K562 (cell line): Measurements from ENCODE around the gene UBE2S. TPM values are rescaled to one million over a fixed set of nuclear protein-coding genes. Genes with fewer than 3 reads are reported as not detected.
"Not testable (repeated sequence)": the region's sequence is repeated elsewhere in the genome, so short reads cannot be mapped to it uniquely, and the experiment has no call there.

Experiments used
- ATAC-seq: fragments of 200-7000 bp; cut with Tn5 transposase; 3 replicates; pipeline ENCODE4 v1.9.1; 2020; ENCODE audit warnings: moderate library complexity
- BruUV-seq: library from RNA; stranded (reverse); fragments of 400-500 nt; replicated peaks from 2 replicates; lab custom pipeline; 2021; lab: Mats Ljungman, UMichigan
- CTCF ChIA-PET: fragments of 300-600 bp; formaldehyde crosslinking; extraction: SDS; loops from one replicate; lab custom pipeline; 2021; ENCODE audit warnings: low intra/inter-chr PET ratio; lab: Yijun Ruan, JAX
- POLR2A ChIA-PET: fragments of 300-600, 350-650 bp; sonication (Branson Sonifier 250); formaldehyde crosslinking; extraction: SDS; loops from one replicate; lab custom pipeline; 2021; ENCODE audit warnings: antibody characterized with exemption, inconsistent platforms; lab: Yijun Ruan, JAX
- DNase-seq, 4 experiments: peaks; one replicate each; pipeline versions ENCODE4 v3.0.0 to v3.0.0-alpha.2; 2011 to 2018; ENCODE audit warnings: low spot score in 3 of 4, mixed read lengths in 3 of 4; ENCODE audit errors: extremely low read depth in 1 of 4
- FAIRE-seq: peaks from 2 replicates; lab custom pipeline; 2011; peaks lifted over from hg19 to GRCh38; lab: Jason Lieb, UNC
- H2AFZ ChIP-seq: 2 replicates; pipeline ENCODE4 v1.6.0; 2011; ENCODE audit warnings: low read depth, low read length, control low read depth, inconsistent platforms
- H3K27ac ChIP-seq: fragments of 200-600 bp; 3 replicates; pipeline ENCODE4 v1.8.0; 2011; ENCODE audit warnings: low read depth, mild to moderate bottlenecking, control low read depth, inconsistent platforms, low read length, moderate library complexity, mixed read lengths; ENCODE audit errors: extremely low read depth
- H3K27me3 ChIP-seq, 2 experiments: fragments of 300-600 bp in 1 of 2; 2 replicates in 1 of 2; 3 replicates in 1 of 2; pipeline versions ENCODE4 v1.6.0 to v1.8.0; 2011; ENCODE audit warnings: inconsistent platforms in 2 of 2, low read length in 2 of 2, mild to moderate bottlenecking in 1 of 2, mixed read lengths in 1 of 2, moderate library complexity in 1 of 2; ENCODE audit not compliant: control insufficient read depth in 2 of 2, insufficient read depth in 2 of 2
- H3K36me3 ChIP-seq: fragments of 300-600 bp; 3 replicates; pipeline ENCODE4 v1.8.0; 2011; ENCODE audit warnings: mild to moderate bottlenecking, low read length, inconsistent platforms; ENCODE audit not compliant: control insufficient read depth, insufficient read depth
- H3K4me1 ChIP-seq, 2 experiments: fragments of 200-600 bp in 1 of 2; replicated peaks in 1 of 2; 2 replicates in 1 of 2; 3 replicates in 1 of 2; pipeline versions ENCODE4 v1.5.1 to v1.8.0; 2011; ENCODE audit warnings: inconsistent platforms in 2 of 2, low read length in 2 of 2, mild to moderate bottlenecking in 1 of 2, mixed read lengths in 1 of 2, moderate library complexity in 1 of 2; ENCODE audit not compliant: control insufficient read depth in 2 of 2, insufficient read depth in 2 of 2
- H3K4me2 ChIP-seq: 2 replicates; pipeline ENCODE4 v1.6.1; 2011; ENCODE audit warnings: low read length, control low read depth, inconsistent platforms, mixed read lengths; ENCODE audit not compliant: insufficient read depth
- H3K4me3 ChIP-seq: fragments of 200-600 bp; sonication (generic), shearing (Covaris generic); 2 replicates; pipeline ENCODE4 v1.5.1; 2016; ENCODE audit warnings: control low read depth, inconsistent platforms
- H3K79me2 ChIP-seq: fragments of 200-600 bp; 3 replicates; pipeline ENCODE4 v1.8.0; 2011; ENCODE audit warnings: low read length, inconsistent platforms; ENCODE audit not compliant: control insufficient read depth, insufficient read depth
- H3K9ac ChIP-seq, 2 experiments: 2 replicates each; pipeline versions ENCODE4 v1.6.0 to v1.6.1; 2011; ENCODE audit warnings: low read depth in 2 of 2, low read length in 2 of 2, control low read depth in 1 of 2, inconsistent platforms in 1 of 2, mild to moderate bottlenecking in 1 of 2, mixed read lengths in 1 of 2; ENCODE audit not compliant: insufficient read depth in 1 of 2
- H3K9me1 ChIP-seq: one replicate; pipeline ENCODE4 v1.6.0; 2011; ENCODE audit warnings: inconsistent platforms, mild to moderate bottlenecking, low read length, moderate library complexity; ENCODE audit not compliant: control insufficient read depth, insufficient read depth
- H3K9me3 ChIP-seq: replicated peaks from 2 replicates; pipeline ENCODE4 v1.5.1; 2011; ENCODE audit warnings: low read depth, low read length, inconsistent platforms; ENCODE audit not compliant: control insufficient read depth, insufficient read depth
- H4K20me1 ChIP-seq: replicated peaks from 2 replicates; pipeline ENCODE4 v1.6.1; 2011; ENCODE audit warnings: low read length, inconsistent platforms, mixed read lengths; ENCODE audit not compliant: control insufficient read depth, insufficient read depth
- ATF3 ChIP-seq, 2 experiments: fragments of 450-650 bp in 1 of 2; sonication (generic) in 1 of 2; formaldehyde crosslinking in 1 of 2; IDR thresholded peaks in 1 of 2; conservative IDR thresholded peaks in 1 of 2; 2 replicates each; pipeline versions ENCODE4 v1.6.1 to v1.8.1; 2016 to 2023; ENCODE audit warnings: mild to moderate bottlenecking in 2 of 2, moderate library complexity in 2 of 2, inconsistent platforms in 1 of 2, missing genetic modification reagents in 1 of 2
- TOE1 ChIP-seq, 2 experiments: fragments of 450-650 bp in 1 of 2; sonication (generic) in 1 of 2; formaldehyde crosslinking in 1 of 2; IDR thresholded peaks; 2 replicates each; pipeline versions ENCODE4 v1.7.1 to v1.8.0; 2016 to 2022; ENCODE audit warnings: borderline replicate concordance in 2 of 2, mild to moderate bottlenecking in 2 of 2, antibody characterized with exemption in 1 of 2, inconsistent platforms in 1 of 2, low read depth in 1 of 2, missing genetic modification reagents in 1 of 2, moderate library complexity in 1 of 2
- WGBS: fragments of 100-300 bp; shearing (Covaris generic); methylation state at CpG from one replicate; pipeline ENCODE4 v1.1.6; 2016; ENCODE audit warnings: low coverage, mixed read lengths; ENCODE audit not compliant: insufficient coverage; ENCODE audit errors: missing lambda C conversion rate; 5-methylcytosine and 5-hydroxymethylcytosine counted together
- in situ Hi-C: fragments of 300-500 bp; cut with MboI; formaldehyde crosslinking; loops from 4 replicates; pipeline ENCODE4 v1.15.0; 2018; ENCODE audit warnings: inconsistent platforms, mixed read lengths
- intact Hi-C: fragments of 100-400 bp; cut with micrococcal nuclease; formaldehyde crosslinking; loops from 2 replicates; pipeline ENCODE4 v1.14.2; 2022
- polyA plus RNA-seq, 8 experiments: library from polyadenylated mRNA; depleted of rRNA in 4 of 8; stranded (reverse) in 5 of 8; unstranded in 3 of 8; fragments of >200 nt; fragmentation: Nextera tagmentation in 2 of 8; fragmentation: Illumina TruSeq in 1 of 8; extraction: Ambion mirVana in 2 of 8; extraction: Trizol in 1 of 8; gene quantifications; 2 replicates each; pipeline versions ENCODE4 v1.2.1 to v1.2.3, GENCODE V29; 2011 to 2014; ENCODE audit warnings: inconsistent platforms in 1 of 8, missing spikeins in 1 of 8
- total RNA-seq, 7 experiments: library from RNA; depleted of rRNA in 6 of 7; stranded (reverse); fragments of >200 nt in 6 of 7; fragmentation: Illumina TruSeq in 2 of 7; extraction: Trizol in 2 of 7; gene quantifications; 2 replicates each; pipeline versions ENCODE4 v1.2.1 to v1.2.3, GENCODE V29; 2011 to 2021; ENCODE audit warnings: low replicate concordance in 1 of 7

UBE2S gene
- total and polyA plus RNA-seq, 9 of the 15 experiments (the other 6 are each of a cell fraction or from before 2014, with no cell fraction given): 1.5 to 1,305 (median 157) TPM

- no peak overlapping the region for H2AFZ ChIP-seq
- H3K27me3 ChIP-seq: peaks cover 11% of the 10 kb centered on the region in 2 experiments
- H4K20me1 ChIP-seq: no peaks in the 10 kb centered on the region
- 6% methylated on average over 13 of the region's 13 CpGs for WGBS
- no peak overlapping the region for H3K27ac ChIP-seq
- peaks cover 0 to 9% of the 10 kb centered on the region in 2 experiments; a peak in 2 of 5 replicates for H3K4me1 ChIP-seq
- TF ChIP-seq ATF3 (IDR thresholded peaks at IDR 0.05) (0 out of 2 replicates have a peak, but pooled peaks have one; percentile 8), ATF3 (CRISPR knock-in tag; conservative IDR thresholded peaks at IDR 0.05) (no peak), TOE1 (IDR thresholded peaks at IDR 0.05; ENCODE audit: borderline replicate concordance) (no peak), TOE1 (CRISPR knock-in tag; IDR thresholded peaks at IDR 0.05; ENCODE audit: borderline replicate concordance, low read depth) (no peak)
- no peaks in the 10 kb centered on the region for H3K36me3 ChIP-seq
- no TSS peak for BruUV-seq
- DNase-seq (no peak), ATAC-seq (no peak), FAIRE-seq (no peak)
- CTCF ChIA-PET: no interaction called here
- in situ Hi-C loops: no loop called here
- no peak overlapping the region for H3K4me2 ChIP-seq
- POLR2A ChIA-PET: interaction anchor here (1.4 kb wide), 1 partner anchor 16 kb away, joined by 4 read pairs; the partner anchor contains the start of gene UBE2S
- H3K9ac ChIP-seq: no peak overlapping the region; a peak in 1 of 4 replicates
- H3K9me1 ChIP-seq: no peaks in the 10 kb centered on the region
- peaks cover 7% of the 10 kb centered on the region; the same call in 1 of the 2 replicates for H3K9me3 ChIP-seq
- no peaks in the 10 kb centered on the region for H3K79me2 ChIP-seq
- H3K4me3 ChIP-seq: no peak overlapping the region
- intact Hi-C loops: no loop called here
Measured at GRCh38 chr19:55423225-55424005, 15.8 kb upstream of the UBE2S start.

- H3K9me1 ChIP-seq, H3K4me2 ChIP-seq, H3K36me3 ChIP-seq, ATAC-seq, H4K20me1 ChIP-seq, H3K9ac ChIP-seq, in situ Hi-C loops, H3K27ac ChIP-seq, DNase-seq, H3K9me3 ChIP-seq, BruUV-seq, intact Hi-C loops, H2AFZ ChIP-seq, H3K79me2 ChIP-seq, H3K4me1 ChIP-seq, H3K4me3 ChIP-seq, POLR2A ChIA-PET, FAIRE-seq, CTCF ChIA-PET: not testable (repeated sequence)
- WGBS: 16% methylated on average over 4 of the region's 4 CpGs
- H3K27me3 ChIP-seq: peaks cover 11% of the 10 kb centered on the region in 2 experiments
Measured at GRCh38 chr19:55421281-55421680, 13.7 kb upstream of the UBE2S start.
